Endodermal cell (in vitro differentiated cells): ENCODE measurements around the gene IL3RA. TPM values are rescaled to one million over a fixed set of nuclear protein-coding genes. Genes with fewer than 3 reads are reported as not detected.

Experiments
- DNase-seq: peaks from one replicate; pipeline ENCODE4 v3.0.0-alpha.2; 2017
- H3K27ac ChIP-seq: 2 replicates; pipeline ENCODE4 v1.5.1; 2013; ENCODE audit warnings: mild to moderate bottlenecking, low read depth, low read length, moderate library complexity
- H3K27me3 ChIP-seq: 2 replicates; pipeline ENCODE4 v1.6.1; 2013; ENCODE audit warnings: mild to moderate bottlenecking, low read length, moderate library complexity; ENCODE audit not compliant: insufficient read depth, control insufficient read depth, poor library complexity, severe bottlenecking
- H3K36me3 ChIP-seq: 2 replicates; pipeline ENCODE4 v1.7.0; 2013; ENCODE audit warnings: mild to moderate bottlenecking, low read length, moderate library complexity; ENCODE audit not compliant: control insufficient read depth, insufficient read depth
- H3K4me1 ChIP-seq: one replicate; pipeline ENCODE4 v1.7.0; 2013; ENCODE audit warnings: low read length; ENCODE audit not compliant: control insufficient read depth, insufficient read depth
- H3K4me3 ChIP-seq: 2 replicates; pipeline ENCODE4 v1.5.1; 2013; ENCODE audit warnings: mild to moderate bottlenecking, low read length, moderate library complexity
- H3K9ac ChIP-seq: 2 replicates; pipeline ENCODE4 v1.6.1; 2013; ENCODE audit warnings: mild to moderate bottlenecking, low read length, moderate library complexity; ENCODE audit not compliant: poor library complexity, severe bottlenecking; ENCODE audit errors: extremely low read depth
- H3K9me3 ChIP-seq: 2 replicates; pipeline ENCODE4 v1.6.1; 2013; ENCODE audit warnings: mild to moderate bottlenecking, low read length, moderate library complexity; ENCODE audit not compliant: control insufficient read depth
- H3K27ac Mint-ChIP-seq: 2 replicates; pipeline ENCODE4 v1.8.0; 2020; ENCODE audit warnings: mixed read lengths
- H3K27me3 Mint-ChIP-seq: 2 replicates; pipeline ENCODE4 v1.8.0; 2021; ENCODE audit warnings: mild to moderate bottlenecking, mixed read lengths; ENCODE audit not compliant: insufficient read depth
- H3K36me3 Mint-ChIP-seq: 2 replicates; pipeline ENCODE4 v1.8.0; 2020; ENCODE audit warnings: low read depth, mixed read lengths
- H3K4me1 Mint-ChIP-seq: 2 replicates; pipeline ENCODE4 v1.8.0; 2020; ENCODE audit warnings: mixed read lengths
- H3K4me3 Mint-ChIP-seq: 2 replicates; pipeline ENCODE4 v1.8.0; 2020; ENCODE audit warnings: mild to moderate bottlenecking, moderate library complexity, mixed read lengths
- H3K9me3 Mint-ChIP-seq: 2 replicates; pipeline ENCODE4 v1.8.0; 2020; ENCODE audit warnings: mild to moderate bottlenecking, mixed read lengths
- CTCF ChIP-seq: fragments of 200-600 bp; sonication (generic); conservative IDR thresholded peaks from 2 replicates; pipeline ENCODE4 v1.5.0; 2021; ENCODE audit warnings: antibody characterized with exemption, mild to moderate bottlenecking
- WGBS, 2 experiments: methylation state at CpG; one replicate each; pipeline versions ENCODE4 v1.1.5 to v1.1.7; 2013; ENCODE audit warnings: missing lambda C conversion rate in 2 of 2, mixed read lengths in 1 of 2; ENCODE audit not compliant: insufficient coverage in 1 of 2, insufficient read length in 1 of 2; 5-methylcytosine and 5-hydroxymethylcytosine counted together
- total RNA-seq, 2 donors: library from RNA; stranded (reverse); fragmentation: NEBNext Ultra II Directional in 1 of 2; extraction: Animal tissue kit (Norgen Biotek cat#: 25700) in 1 of 2; gene quantifications; 2 replicates in 1 of 2; 3 replicates in 1 of 2; pipeline ENCODE4 v1.2.1, GENCODE V29; 2021

The IL3RA gene
- total RNA-seq, 2 donors from 2014 or later = not detected

- H3K27me3 Mint-ChIP-seq = no peaks in the 10 kb centered on the region
- H3K4me1 ChIP-seq = no peaks in the 10 kb centered on the region
- H3K27me3 ChIP-seq = no peaks in the 10 kb centered on the region
- no peak for DNase-seq
- TF ChIP-seq CTCF = no peak
- H3K4me3 ChIP-seq = no peak overlapping the region
- H3K36me3 Mint-ChIP-seq = peaks cover 9% of the 10 kb centered on the region
- peaks cover 51% of the 10 kb centered on the region for H3K36me3 ChIP-seq
- no peak overlapping the region for H3K27ac Mint-ChIP-seq
- H3K9me3 Mint-ChIP-seq = no peaks in the 10 kb centered on the region
- H3K4me1 Mint-ChIP-seq = no peaks in the 10 kb centered on the region
- H3K9me3 ChIP-seq = no peaks in the 10 kb centered on the region
- H3K9ac ChIP-seq = no peak overlapping the region
- no peak overlapping the region for H3K4me3 Mint-ChIP-seq
- H3K27ac ChIP-seq = no peak overlapping the region
These were observed 70.5 kb downstream of the IL3RA start for GRCh38 chrX:1407035-1407434.

- Mint-ChIP-seq H3K4me3 (no peak overlapping the region), H3K27ac (no peak overlapping the region), H3K36me3 (peaks cover 39% of the 10 kb centered on the region), H3K4me1 (no peaks in the 10 kb centered on the region), H3K9me3 (no peaks in the 10 kb centered on the region), H3K27me3 (no peaks in the 10 kb centered on the region)
- H3K27me3 ChIP-seq = no peaks in the 10 kb centered on the region
- no peak for TF ChIP-seq CTCF
- no peak overlapping the region for H3K9ac ChIP-seq
- H3K9me3 ChIP-seq = no peaks in the 10 kb centered on the region
- peaks cover 39% of the 10 kb centered on the region for H3K36me3 ChIP-seq
- no peak overlapping the region for H3K4me3 ChIP-seq
- no peak overlapping the region for H3K27ac ChIP-seq
- no peak for DNase-seq
- no peaks in the 10 kb centered on the region for H3K4me1 ChIP-seq
- WGBS, 2 experiments = 90 to 95% methylated on average over 12 of the region's 12 CpGs
These were observed 74.7 kb downstream of the IL3RA start for GRCh38 chrX:1411326-1411725.

GRCh38 chrX:1412551-1413161 lies 76.1 kb downstream of the IL3RA start:
- Histone ChIP-seq H3K4me1 (no peaks in the 10 kb centered on the region), H3K36me3 (peaks cover 39% of the 10 kb centered on the region), H3K27me3 (no peaks in the 10 kb centered on the region), H3K4me3 (no peak overlapping the region), H3K27ac (no peak overlapping the region), H3K9ac (no peak overlapping the region), H3K9me3 (no peaks in the 10 kb centered on the region)
- H3K4me3 Mint-ChIP-seq = no peak overlapping the region
- WGBS, 2 experiments = 94% methylated on average over 30 to 31 of the region's 31 CpGs
- no peaks in the 10 kb centered on the region for H3K9me3 Mint-ChIP-seq
- H3K36me3 Mint-ChIP-seq = peaks cover 39% of the 10 kb centered on the region
- DNase-seq = no peak
- H3K27ac Mint-ChIP-seq = no peak overlapping the region
- no peak for TF ChIP-seq CTCF
- H3K4me1 Mint-ChIP-seq = no peaks in the 10 kb centered on the region
- no peaks in the 10 kb centered on the region for H3K27me3 Mint-ChIP-seq
